ENCODE data around the gene RANBP17. TPM values are rescaled to one million over a fixed set of nuclear protein-coding genes. Genes with fewer than 3 reads are reported as not detected.

Gene RANBP17
- total and polyA plus RNA-seq, 2 donors from 2014 or later: 2.0 to 15.4 TPM

- no peak for TF ChIP-seq CTCF (IDR thresholded peaks at IDR 0.05; ENCODE audit: borderline replicate concordance, extremely low read depth, insufficient read depth)
- Histone ChIP-seq H3K27me3 (ENCODE audit: control insufficient read depth, insufficient read depth, low read length) (no peaks in the 10 kb centered on the region), H3K4me3 (ENCODE audit: low read length in 3 of 3) (no peak overlapping the region), H3K4me1 (ENCODE audit: control insufficient read depth in 2 of 3, insufficient read depth in 2 of 3, low read depth in 1 of 3, low read length in 3 of 3) (no peaks in the 10 kb centered on the region), H3K9me3 (ENCODE audit: control insufficient read depth in 2 of 3, insufficient read depth in 1 of 3, low read length in 3 of 3) (no peaks in the 10 kb centered on the region), H3K27ac (ENCODE audit: low read depth in 2 of 2, low read length in 2 of 2) (no peak overlapping the region), H3K9ac (ENCODE audit: low read length in 3 of 3) (no peak overlapping the region), H3K36me3 (ENCODE audit: control insufficient read depth in 2 of 3, insufficient read depth in 3 of 3, low read length in 3 of 3) (no peaks in the 10 kb centered on the region)
- FAIRE-seq (no peak), DNase-seq (no peak)
- intact Hi-C loops (cut with DNase I): no loop called here
These were observed 343.6 kb downstream of the RANBP17 start for GRCh38 chr5:171205375-171205774.

- Histone ChIP-seq H3K36me3 (ENCODE audit: control insufficient read depth in 2 of 3, insufficient read depth in 3 of 3, low read length in 3 of 3) (no peaks in the 10 kb centered on the region), H3K27me3 (ENCODE audit: control insufficient read depth, insufficient read depth, low read length) (no peaks in the 10 kb centered on the region), H3K9me3 (ENCODE audit: control insufficient read depth in 2 of 3, insufficient read depth in 1 of 3, low read length in 3 of 3) (no peaks in the 10 kb centered on the region), H3K4me3 (ENCODE audit: low read length in 3 of 3) (no peak overlapping the region), H3K9ac (ENCODE audit: low read length in 3 of 3) (no peak overlapping the region), H3K27ac (ENCODE audit: low read depth in 2 of 2, low read length in 2 of 2) (no peak overlapping the region), H3K4me1 (ENCODE audit: control insufficient read depth in 2 of 3, insufficient read depth in 2 of 3, low read depth in 1 of 3, low read length in 3 of 3) (no peaks in the 10 kb centered on the region)
- DNase-seq (peak in 4 of 5 donors; percentile 22 to 75 (median 50)), FAIRE-seq (no peak)
- intact Hi-C loops (cut with DNase I): no loop called here
- peak; percentile 36 for TF ChIP-seq CTCF (IDR thresholded peaks at IDR 0.05; ENCODE audit: borderline replicate concordance, extremely low read depth, insufficient read depth)
These were observed 345.5 kb downstream of the RANBP17 start for GRCh38 chr5:171207256-171207847.

GRCh38 chr5:171221916-171222315, 360.1 kb downstream of the RANBP17 start:
- DNase-seq: no peak
- no peak overlapping the region for H3K27ac ChIP-seq (ENCODE audit: low read depth in 2 of 2, low read length in 2 of 2)
- FAIRE-seq: no peak
- no peak for TF ChIP-seq CTCF (IDR thresholded peaks at IDR 0.05; ENCODE audit: borderline replicate concordance, extremely low read depth, insufficient read depth)
- no peak overlapping the region for H3K9ac ChIP-seq (ENCODE audit: low read length in 3 of 3)
- H3K4me1 ChIP-seq (ENCODE audit: control insufficient read depth in 2 of 3, insufficient read depth in 2 of 3, low read depth in 1 of 3, low read length in 3 of 3): no peaks in the 10 kb centered on the region
- no peaks in the 10 kb centered on the region for H3K27me3 ChIP-seq (ENCODE audit: control insufficient read depth, insufficient read depth, low read length)
- intact Hi-C loops (cut with DNase I): no loop called here
- H3K36me3 ChIP-seq (ENCODE audit: control insufficient read depth in 2 of 3, insufficient read depth in 3 of 3, low read length in 3 of 3): no peaks in the 10 kb centered on the region
- no peak overlapping the region for H3K4me3 ChIP-seq (ENCODE audit: low read length in 3 of 3)
- H3K9me3 ChIP-seq (ENCODE audit: control insufficient read depth in 2 of 3, insufficient read depth in 1 of 3, low read length in 3 of 3): no peaks in the 10 kb centered on the region

- no peak overlapping the region for H3K4me3 ChIP-seq (ENCODE audit: low read length in 3 of 3)
- H3K27ac ChIP-seq (ENCODE audit: low read depth in 2 of 2, low read length in 2 of 2): no peak overlapping the region
- no peaks in the 10 kb centered on the region for H3K9me3 ChIP-seq (ENCODE audit: control insufficient read depth in 2 of 3, insufficient read depth in 1 of 3, low read length in 3 of 3)
- H3K4me1 ChIP-seq (ENCODE audit: control insufficient read depth in 2 of 3, insufficient read depth in 2 of 3, low read depth in 1 of 3, low read length in 3 of 3): no peaks in the 10 kb centered on the region
- H3K27me3 ChIP-seq (ENCODE audit: control insufficient read depth, insufficient read depth, low read length): no peaks in the 10 kb centered on the region
- no peak for DNase-seq
- no peak overlapping the region for H3K9ac ChIP-seq (ENCODE audit: low read length in 3 of 3)
- no peak for FAIRE-seq
- TF ChIP-seq CTCF (IDR thresholded peaks at IDR 0.05; ENCODE audit: borderline replicate concordance, extremely low read depth, insufficient read depth): no peak
- H3K36me3 ChIP-seq (ENCODE audit: control insufficient read depth in 2 of 3, insufficient read depth in 3 of 3, low read length in 3 of 3): no peaks in the 10 kb centered on the region
- intact Hi-C loops (cut with DNase I): no loop called here
These were observed 362.1 kb downstream of the RANBP17 start for GRCh38 chr5:171223927-171224326.
